GM19193 (cell line): ENCODE measurements around the gene RAPGEF4.

Experiments
- POLR2A ChIP-seq: IDR thresholded peaks from 4 replicates; pipeline ENCODE4 v1.6.1; 2011; ENCODE audit not compliant: insufficient read depth, insufficient read length; ENCODE audit errors: extremely low read depth

The RAPGEF4 gene

DNA sequence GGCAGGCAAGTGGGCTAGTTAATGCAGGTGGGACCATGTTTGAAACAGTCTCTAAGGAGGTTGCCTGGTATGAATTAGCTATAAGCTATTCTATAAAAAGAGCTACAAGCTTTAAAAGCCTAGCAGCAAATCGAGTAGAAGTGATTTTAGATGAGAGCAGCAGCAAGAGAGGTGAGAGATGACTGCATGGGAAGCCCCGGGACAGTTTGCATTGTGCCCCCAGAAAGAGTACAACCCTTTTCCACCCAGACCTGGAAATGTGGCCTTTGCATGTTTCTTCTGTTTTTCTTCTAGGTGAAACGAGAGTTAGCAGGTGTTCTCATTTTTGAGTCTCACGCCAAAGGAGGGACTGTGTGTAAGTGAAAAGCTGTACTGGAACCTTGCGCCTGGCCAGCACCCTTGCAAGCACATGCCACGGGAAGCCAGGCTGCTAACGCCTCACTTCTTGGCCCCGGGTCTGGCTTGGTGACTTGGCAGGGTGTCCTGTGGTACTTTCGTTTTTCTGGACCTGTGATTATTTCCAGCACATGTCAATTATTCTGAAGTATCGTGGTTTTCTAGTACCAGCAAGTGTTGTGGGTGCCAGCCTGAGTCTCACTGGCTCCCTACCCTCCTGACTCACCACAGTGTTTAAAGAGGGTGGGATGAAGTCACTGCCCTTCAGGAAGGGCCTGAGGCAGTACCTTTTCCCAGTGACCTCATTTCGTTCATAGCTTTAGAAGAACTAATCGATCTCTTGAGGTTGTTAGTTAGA lies 249.7 kb downstream of the RAPGEF4 start:
- no peak for TF ChIP-seq POLR2A

GRCh38 chr2:172986040-172986439 lies 250.4 kb downstream of the RAPGEF4 start:
- no peak for TF ChIP-seq POLR2A

DNA sequence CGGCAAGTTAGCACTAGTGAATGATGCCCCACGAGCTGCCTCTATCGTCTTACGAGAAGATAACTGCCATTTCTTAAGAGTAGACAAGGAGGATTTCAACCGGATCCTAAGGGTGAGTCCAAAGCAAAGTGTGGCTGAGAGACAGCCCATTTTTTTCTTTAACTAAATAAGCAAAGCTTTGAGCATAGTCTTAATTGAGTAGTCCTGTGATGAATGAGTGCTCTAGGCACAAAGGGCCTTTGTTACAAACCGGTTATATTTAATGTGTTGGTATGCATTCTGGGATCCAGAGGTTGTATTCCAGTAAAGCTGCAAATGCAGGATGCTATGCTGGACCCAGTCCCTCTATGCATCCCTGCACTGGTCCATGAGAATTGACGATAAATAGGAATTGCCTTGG lies 253.1 kb downstream of the RAPGEF4 start:
- no peak for TF ChIP-seq POLR2A

GRCh38 chr2:172991031-172991430 lies 255.4 kb downstream of the RAPGEF4 start:
- no peak for TF ChIP-seq POLR2A

DNA sequence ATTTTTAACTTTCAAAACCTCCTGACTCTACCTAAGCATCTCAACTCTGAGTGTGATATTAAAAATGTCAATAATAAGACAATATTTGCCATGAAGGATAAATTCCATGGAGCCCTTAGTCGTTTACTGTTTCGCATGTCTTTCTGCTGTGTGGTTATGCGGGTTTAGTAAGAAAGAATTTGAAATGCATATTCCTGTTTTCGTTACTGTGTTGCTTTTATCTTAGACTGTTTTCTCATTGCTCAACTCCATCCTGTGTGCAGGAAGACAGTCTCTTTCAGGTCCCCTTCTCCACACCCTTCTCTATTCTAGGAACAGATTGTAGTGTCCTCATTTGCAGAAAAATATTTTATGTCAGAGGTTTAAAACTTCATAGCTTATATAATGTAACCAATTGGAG lies 257.5 kb downstream of the RAPGEF4 start:
- TF ChIP-seq POLR2A, result no peak

- no peak for TF ChIP-seq POLR2A
These were observed 258.5 kb downstream of the RAPGEF4 start for GRCh38 chr2:172993931-172994717.

DNA sequence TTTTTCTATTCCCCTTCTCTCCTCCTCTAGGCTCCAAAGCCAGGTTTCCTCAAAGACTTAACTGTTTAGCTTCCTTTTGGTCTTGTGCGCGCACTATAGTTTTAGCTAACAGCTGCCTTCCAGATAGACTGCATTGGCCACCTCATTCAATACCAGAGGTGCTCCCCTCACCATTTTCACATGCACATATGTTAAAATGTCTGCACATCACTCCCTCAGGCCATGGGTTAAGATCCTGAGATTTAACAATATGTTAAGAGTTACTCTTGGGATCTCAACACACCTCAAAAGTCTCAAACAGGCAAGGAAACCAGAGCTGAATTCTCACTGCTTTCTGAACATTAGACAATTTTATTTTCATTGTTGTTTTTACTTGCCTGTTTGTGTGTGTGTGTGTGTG lies 259.2 kb downstream of the RAPGEF4 start:
- TF ChIP-seq POLR2A, result no peak

- no peak for TF ChIP-seq POLR2A
These were observed 259.9 kb downstream of the RAPGEF4 start for GRCh38 chr2:172995323-172996244.

DNA sequence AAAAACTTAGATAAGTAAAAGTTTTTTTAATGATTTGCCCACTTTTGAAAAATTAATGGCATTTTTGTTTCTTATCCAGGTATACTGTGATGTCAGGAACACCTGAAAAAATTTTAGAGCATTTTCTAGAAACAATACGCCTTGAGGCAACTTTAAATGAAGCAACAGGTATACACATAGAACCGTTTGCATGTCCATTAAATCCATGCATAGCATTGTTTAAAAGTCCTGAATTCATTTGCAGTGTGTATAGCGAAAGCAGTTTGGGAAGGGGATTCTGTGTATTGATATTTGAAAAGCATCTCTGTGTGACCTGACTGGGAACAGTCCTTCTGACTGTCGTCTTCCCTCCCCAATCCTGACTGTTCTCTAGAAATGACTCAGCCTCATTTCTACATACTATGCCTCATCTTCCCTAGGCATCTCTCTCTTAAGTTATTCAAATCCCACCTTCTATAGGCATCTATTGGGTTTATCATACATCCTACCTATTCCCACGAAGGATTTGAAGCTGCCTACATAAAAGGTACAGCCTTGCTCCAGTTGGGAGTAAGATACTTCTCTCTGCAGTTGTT lies 260.8 kb downstream of the RAPGEF4 start:
- no peak for TF ChIP-seq POLR2A

GRCh38 chr2:172997031-172997430 lies 261.4 kb downstream of the RAPGEF4 start:
- no peak for TF ChIP-seq POLR2A

DNA sequence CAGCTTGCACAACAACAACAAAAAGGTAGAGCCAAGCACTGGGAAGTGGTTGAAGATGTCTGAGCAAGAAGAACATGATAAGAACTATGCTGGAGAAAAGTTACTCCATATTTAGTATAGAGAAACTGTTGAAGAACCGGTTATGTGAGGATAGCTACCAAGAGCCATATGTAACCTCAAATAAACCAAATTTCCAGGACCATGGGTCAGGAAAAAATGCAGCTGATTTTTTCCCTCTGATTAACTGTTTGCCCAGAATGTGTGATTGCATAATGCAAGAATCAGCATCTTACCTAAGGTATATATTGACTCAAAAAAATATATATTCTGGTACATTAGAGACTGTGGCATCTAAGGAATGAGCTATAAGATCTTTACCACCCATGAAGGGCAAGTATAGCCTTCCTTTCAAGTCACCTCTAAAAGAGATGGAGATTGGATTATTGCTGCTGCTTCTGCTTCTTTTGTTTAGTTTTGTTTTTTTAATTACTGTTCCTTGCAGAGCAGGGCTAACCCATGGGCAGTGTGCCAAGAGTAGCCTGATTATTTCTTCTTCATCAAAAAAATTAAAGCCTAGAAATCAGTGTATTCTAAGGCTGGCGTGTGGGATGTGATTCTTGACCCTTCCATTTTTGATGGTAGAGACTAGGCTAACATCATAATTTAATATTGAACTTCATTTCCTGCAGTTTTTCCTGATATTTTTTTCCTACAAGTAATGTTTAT lies 263.1 kb downstream of the RAPGEF4 start:
- TF ChIP-seq POLR2A, result no peak

DNA sequence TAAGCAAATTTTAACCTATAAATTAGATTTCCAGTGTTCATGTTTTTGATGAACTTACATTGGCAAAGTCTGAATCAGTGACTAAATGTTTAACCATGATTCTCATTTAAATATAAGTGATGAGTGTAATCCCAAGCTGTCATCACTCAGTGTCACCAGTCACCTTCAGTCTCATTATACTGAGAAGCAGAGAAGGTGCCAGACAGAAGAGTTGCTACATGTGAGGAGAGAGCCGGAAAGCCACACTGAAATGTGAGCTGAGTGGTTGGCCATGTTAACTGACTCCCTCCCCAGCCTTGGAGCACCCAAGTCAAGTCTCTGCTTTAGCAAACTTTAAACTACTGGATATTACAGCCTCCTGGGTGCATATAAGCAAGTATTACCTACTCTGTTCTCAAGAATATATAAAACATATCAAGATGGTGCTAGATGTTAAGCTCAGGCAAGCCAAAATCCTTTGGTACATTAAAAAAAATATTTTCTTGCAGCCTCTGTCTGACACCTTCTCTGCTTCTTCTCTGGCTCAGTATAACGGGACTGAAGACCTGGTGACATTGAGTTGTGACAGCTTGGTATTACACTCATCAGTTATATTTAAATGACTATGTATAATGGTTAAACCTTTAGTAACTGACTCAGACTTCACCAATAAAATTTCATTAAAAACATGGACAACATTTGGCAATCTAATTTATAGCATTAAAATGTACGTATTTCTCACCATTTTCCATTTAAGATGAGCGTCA lies 264.2 kb downstream of the RAPGEF4 start:
- TF ChIP-seq POLR2A, result no peak
